KMS-11 (cell line): ENCODE measurements around the gene EMP1.

Experiments used
- H2AFZ ChIP-seq: fragments of 200-600 bp; sonication (generic); 2 replicates; pipeline ENCODE4 v1.6.1; 2016; ENCODE audit warnings: antibody characterized with exemption, mixed run types, low read depth
- H3K27ac ChIP-seq: fragments of 200-600 bp; sonication (generic); 2 replicates; pipeline ENCODE4 v1.6.1; 2016; ENCODE audit warnings: mild to moderate bottlenecking, mixed run types
- H3K27me3 ChIP-seq: fragments of 200-600 bp; sonication (generic); 2 replicates; pipeline ENCODE4 v1.6.1; 2017; ENCODE audit warnings: mild to moderate bottlenecking, low read depth, mixed run types, moderate library complexity; ENCODE audit not compliant: insufficient read depth
- H3K36me3 ChIP-seq: fragments of 200-600 bp; sonication (generic); 2 replicates; pipeline ENCODE4 v1.6.1; 2017; ENCODE audit warnings: mild to moderate bottlenecking, mixed run types; ENCODE audit not compliant: insufficient read depth
- H3K4me1 ChIP-seq: fragments of 200-600 bp; sonication (generic); 2 replicates; pipeline ENCODE4 v1.6.1; 2016; ENCODE audit warnings: mild to moderate bottlenecking, low read depth, mixed run types; ENCODE audit not compliant: poor library complexity, severe bottlenecking
- H3K4me2 ChIP-seq: fragments of 200-600 bp; sonication (generic); 2 replicates; pipeline ENCODE4 v1.7.0; 2016; ENCODE audit warnings: mild to moderate bottlenecking, mixed run types
- H3K4me3 ChIP-seq: fragments of 200-600 bp; sonication (generic); IDR thresholded peaks from 2 replicates; pipeline ENCODE4 v1.6.1; 2017; ENCODE audit warnings: low read depth, low read length, mixed read lengths; ENCODE audit not compliant: insufficient read depth
- H3K79me2 ChIP-seq: fragments of 200-600 bp; sonication (generic); 2 replicates; pipeline ENCODE4 v1.6.1; 2016; ENCODE audit warnings: low read depth, mixed run types; ENCODE audit not compliant: insufficient read depth
- H3K9ac ChIP-seq: fragments of 200-600 bp; sonication (generic); 2 replicates; pipeline ENCODE4 v1.6.1; 2016; ENCODE audit warnings: mild to moderate bottlenecking, mixed run types
- H4K20me1 ChIP-seq: fragments of 200-600 bp; sonication (generic); 2 replicates; pipeline ENCODE4 v1.6.1; 2016; ENCODE audit warnings: mild to moderate bottlenecking, mixed run types; ENCODE audit not compliant: insufficient read depth
- TF ChIP-seq, protein P1 (sequence below): fragments of 200-600 bp; sonication (generic); conservative IDR thresholded peaks from 2 replicates; pipeline ENCODE4 v1.6.1; 2017; ENCODE audit warnings: low read depth, mild to moderate bottlenecking, antibody characterized with exemption, low read length, moderate library complexity, mixed read lengths

EMP1 gene

DNA sequence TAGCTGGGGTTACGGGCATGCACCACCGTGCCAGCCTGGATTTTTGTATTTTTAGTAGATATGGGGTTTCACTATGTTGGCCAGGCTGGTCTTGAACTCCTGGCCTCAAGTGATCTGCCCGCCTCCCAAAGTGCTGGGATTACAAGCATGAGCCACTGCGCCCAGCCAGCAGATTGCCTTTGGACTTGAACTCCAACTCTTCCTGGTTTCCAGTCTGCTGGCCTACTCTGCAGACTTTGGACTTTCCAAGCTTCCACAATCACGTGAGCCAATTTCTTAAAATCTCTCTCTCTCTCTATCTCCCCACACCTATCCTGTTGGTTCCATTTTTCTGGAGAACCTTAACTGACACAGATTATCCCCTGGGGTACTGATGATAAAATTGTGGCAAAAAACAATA lies 55.0 kb downstream of the EMP1 start:
- Histone ChIP-seq H3K4me3 (no peak overlapping the region), H2AFZ (no peak overlapping the region), H3K4me1 (peaks cover 5% of the 10 kb centered on the region), H3K9ac (no peak overlapping the region), H3K79me2 (no peaks in the 10 kb centered on the region), H3K27me3 (no peaks in the 10 kb centered on the region), H3K36me3 (no peaks in the 10 kb centered on the region), H3K4me2 (no peak overlapping the region), H4K20me1 (no peaks in the 10 kb centered on the region), H3K27ac (no peak overlapping the region)
- TF ChIP-seq, protein P1, sequence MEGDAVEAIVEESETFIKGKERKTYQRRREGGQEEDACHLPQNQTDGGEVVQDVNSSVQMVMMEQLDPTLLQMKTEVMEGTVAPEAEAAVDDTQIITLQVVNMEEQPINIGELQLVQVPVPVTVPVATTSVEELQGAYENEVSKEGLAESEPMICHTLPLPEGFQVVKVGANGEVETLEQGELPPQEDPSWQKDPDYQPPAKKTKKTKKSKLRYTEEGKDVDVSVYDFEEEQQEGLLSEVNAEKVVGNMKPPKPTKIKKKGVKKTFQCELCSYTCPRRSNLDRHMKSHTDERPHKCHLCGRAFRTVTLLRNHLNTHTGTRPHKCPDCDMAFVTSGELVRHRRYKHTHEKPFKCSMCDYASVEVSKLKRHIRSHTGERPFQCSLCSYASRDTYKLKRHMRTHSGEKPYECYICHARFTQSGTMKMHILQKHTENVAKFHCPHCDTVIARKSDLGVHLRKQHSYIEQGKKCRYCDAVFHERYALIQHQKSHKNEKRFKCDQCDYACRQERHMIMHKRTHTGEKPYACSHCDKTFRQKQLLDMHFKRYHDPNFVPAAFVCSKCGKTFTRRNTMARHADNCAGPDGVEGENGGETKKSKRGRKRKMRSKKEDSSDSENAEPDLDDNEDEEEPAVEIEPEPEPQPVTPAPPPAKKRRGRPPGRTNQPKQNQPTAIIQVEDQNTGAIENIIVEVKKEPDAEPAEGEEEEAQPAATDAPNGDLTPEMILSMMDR, result no peak

DNA sequence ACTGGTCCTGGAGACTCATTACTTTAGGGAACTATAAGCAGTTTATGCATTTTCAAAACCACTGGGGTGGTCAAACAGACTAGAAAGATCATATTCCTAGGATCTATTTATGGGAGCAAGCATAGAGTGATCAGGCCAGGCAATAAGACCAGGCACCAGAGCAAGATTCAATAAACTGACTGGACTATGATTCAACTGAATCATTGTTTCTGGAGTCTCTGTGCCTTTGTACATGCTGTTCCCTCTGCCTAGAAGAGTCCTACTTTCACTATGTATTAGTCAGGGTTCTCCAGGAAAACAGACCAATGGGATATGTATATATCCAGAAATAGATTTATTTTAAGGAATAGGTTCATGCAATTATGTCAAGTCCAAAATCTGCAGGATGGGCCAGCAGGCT lies 55.5 kb downstream of the EMP1 start:
- H3K27ac ChIP-seq, result no peak overlapping the region
- H3K36me3 ChIP-seq, result no peaks in the 10 kb centered on the region
- TF ChIP-seq, protein P1, result no peak
- no peaks in the 10 kb centered on the region for H3K27me3 ChIP-seq
- no peak overlapping the region for H3K4me2 ChIP-seq
- H3K4me3 ChIP-seq, result no peak overlapping the region
- no peak overlapping the region for H2AFZ ChIP-seq
- H3K79me2 ChIP-seq, result no peaks in the 10 kb centered on the region
- peaks cover 5% of the 10 kb centered on the region for H3K4me1 ChIP-seq
- H4K20me1 ChIP-seq, result no peaks in the 10 kb centered on the region
- no peak overlapping the region for H3K9ac ChIP-seq

DNA sequence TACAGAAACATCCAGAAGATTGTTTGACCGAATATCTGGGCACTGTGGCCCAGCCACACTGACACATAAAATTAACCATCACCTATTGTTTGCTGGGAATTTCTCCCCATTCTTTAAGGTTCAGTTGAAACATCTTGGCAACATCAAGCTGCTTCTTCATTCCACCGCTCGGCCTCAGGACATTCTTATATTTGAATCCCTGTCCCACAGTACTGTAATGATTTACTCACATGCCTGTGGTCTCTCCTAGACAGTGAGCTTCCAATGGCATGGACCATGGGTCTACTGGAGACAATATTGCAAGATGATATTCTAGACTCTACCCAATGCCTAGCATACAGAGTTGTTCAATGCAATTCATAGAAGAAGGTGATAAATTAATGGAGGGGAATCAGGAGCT lies 56.1 kb downstream of the EMP1 start:
- no peaks in the 10 kb centered on the region for H3K79me2 ChIP-seq
- H3K4me1 ChIP-seq, result peaks cover 5% of the 10 kb centered on the region
- H3K27ac ChIP-seq, result no peak overlapping the region
- TF ChIP-seq, protein P1, result no peak
- no peak overlapping the region for H3K4me2 ChIP-seq
- no peak overlapping the region for H3K9ac ChIP-seq
- no peaks in the 10 kb centered on the region for H3K36me3 ChIP-seq
- H3K4me3 ChIP-seq, result no peak overlapping the region
- H4K20me1 ChIP-seq, result no peaks in the 10 kb centered on the region
- no peaks in the 10 kb centered on the region for H3K27me3 ChIP-seq
- H2AFZ ChIP-seq, result no peak overlapping the region

DNA sequence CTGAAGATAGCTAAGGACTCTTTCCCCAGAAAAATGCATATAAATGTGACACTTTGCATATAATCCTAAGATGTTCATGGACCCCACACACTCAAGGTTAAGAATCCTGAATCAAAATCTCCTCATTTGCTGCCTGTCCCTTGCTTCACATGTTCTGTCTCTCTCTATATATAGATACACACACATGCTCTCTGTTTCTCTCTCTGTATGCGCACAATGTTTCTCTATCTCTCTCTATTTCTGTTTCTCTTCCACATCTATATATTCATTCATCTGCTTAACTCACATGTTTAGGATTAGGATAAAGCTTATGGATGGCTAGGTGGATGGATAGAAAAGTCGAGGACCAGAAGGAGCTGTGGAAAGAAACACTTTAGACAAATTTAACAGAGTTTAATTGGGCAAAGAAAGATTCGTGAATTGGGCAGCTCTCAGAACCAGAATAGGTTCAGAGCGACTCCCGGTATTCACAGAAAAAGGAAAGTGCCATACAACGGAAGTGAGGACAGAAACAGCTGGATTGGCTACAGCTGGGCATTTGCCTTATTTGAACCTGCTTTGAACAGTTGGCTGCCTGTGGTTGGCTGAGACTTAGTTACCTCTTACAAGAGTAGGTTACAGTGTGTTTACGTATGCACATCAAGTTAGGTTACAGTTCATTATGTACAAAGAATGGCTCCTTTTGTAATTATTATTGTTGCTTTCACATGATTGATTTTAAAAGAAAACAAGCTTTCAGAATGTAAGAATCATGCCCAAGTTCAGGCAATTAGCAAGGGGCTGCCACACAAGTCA lies 57.6 kb downstream of the EMP1 start:
- TF ChIP-seq, protein P1, result no peak
- Histone ChIP-seq H3K4me3 (no peak overlapping the region), H3K4me1 (peaks cover 5% of the 10 kb centered on the region), H3K79me2 (no peaks in the 10 kb centered on the region), H3K9ac (no peak overlapping the region), H2AFZ (no peak overlapping the region), H3K4me2 (no peak overlapping the region), H4K20me1 (no peaks in the 10 kb centered on the region), H3K27ac (no peak overlapping the region), H3K27me3 (no peaks in the 10 kb centered on the region), H3K36me3 (no peaks in the 10 kb centered on the region)
